SKM-1 (cell line): Measurements from ENCODE around the gene LCORL.
"Not testable (repeated sequence)": the region's sequence is repeated elsewhere in the genome, so short reads cannot be mapped to it uniquely, and the experiment has no call there.

Source experiments
- DNase-seq: peaks from one replicate; lab custom pipeline; 2025; ENCODE audit not compliant: unreplicated experiment; lab: John Stamatoyannopoulos, UW

The LCORL gene

DNA sequence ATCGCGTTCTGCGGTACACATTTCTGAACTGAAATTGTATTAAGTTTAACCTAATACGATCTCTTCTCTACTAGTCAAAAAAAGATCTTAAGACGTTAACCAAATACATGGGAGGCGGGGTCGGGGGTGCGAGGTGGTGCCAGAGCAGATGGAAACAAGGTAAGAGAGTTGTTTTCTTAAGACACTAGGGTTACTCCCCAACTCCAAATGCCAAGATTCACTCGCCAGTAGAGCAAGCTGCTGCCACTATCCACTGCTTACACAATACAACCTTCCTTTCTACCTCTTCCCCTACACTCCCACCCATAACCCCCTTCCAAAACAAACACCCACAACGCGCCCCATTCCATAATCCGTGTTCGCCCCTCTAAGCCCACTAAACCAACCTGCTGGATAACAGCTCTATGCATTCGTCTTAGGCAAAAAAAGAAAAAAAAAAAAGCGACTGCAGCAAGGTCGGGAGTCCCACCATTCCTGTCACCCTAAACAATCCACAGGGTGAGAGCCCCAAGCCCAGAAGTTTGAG, 1.3 kb downstream of the LCORL start:
- no peak for DNase-seq

DNA sequence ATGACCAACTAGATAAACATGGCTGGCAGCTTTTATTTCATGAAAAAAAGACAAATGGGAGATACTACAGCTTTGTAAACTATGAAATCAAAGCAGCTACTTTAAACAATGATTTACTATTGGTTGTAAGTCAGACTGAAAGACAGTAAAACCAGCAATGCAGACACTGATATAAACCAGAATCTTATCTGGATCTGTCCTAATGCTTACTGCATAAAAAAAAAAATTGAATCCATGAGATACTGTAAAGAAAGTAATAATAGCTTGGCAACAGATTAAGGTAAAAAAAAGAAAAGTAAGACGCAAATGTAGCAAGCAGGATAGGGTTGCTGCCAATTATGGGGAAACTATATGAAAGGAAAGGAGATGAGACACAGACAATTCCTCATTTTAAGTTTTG, 7.3 kb downstream of the LCORL start:
- DNase-seq = no peak

DNA sequence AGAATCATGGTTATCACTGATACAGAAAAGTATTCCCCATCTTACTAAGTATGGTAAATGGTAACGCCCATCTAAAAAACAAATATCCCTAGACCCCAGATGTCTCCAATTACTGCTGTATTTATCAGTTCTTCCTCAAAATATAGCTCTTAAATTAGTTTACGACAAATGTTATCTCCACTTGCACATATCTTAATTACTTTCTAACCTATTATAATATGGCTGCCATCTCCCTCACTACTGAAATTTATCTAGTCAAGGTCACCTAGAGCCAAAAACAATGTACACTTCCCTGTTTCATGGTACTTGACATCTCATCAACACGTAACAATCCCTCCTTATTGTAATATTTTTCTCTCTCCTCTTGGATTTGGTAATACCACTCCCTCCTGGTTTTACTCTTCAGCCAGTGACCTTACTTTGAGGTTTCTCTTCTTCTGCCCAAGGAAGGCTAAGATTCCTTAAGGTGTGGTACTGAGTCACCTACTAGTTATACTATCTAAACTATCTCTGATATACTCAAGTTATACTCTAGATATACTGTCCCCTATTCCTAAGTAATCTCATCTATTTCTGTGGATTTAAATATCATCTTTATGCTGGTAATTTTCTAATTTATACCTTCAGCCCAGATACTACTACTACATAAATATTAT, 8.6 kb downstream of the LCORL start:
- DNase-seq = no peak

DNA sequence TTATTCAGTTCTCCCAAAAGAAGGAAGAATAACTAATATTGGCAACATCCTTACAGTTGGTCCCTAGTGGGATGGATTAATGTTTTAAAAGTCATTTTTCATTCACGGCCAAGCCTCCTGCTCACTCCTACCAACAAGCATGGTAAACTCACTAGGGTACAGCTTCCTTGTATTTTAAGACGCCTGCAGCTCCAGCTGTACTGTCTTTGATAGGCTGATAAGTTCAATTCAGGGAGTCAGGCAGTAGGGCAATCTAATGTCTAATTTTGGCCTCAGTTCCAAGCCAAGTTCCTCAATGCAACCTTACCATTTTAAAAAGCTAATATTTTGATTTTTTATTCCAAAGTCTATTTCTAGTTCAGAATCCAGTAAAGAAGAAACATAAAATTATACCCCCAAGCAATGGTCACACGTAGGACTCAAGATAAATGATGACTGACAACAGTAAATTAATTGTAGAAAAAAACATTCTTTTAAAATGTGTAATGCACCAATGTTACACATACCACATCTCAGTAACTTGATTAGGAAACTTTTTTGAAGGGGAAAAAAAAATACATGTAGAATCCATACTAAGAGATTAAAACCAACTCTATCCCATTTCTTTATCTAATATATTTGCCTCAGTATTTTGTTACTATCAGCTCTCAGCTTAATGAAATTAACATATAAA, 9.3 kb downstream of the LCORL start:
- no peak for DNase-seq

DNA sequence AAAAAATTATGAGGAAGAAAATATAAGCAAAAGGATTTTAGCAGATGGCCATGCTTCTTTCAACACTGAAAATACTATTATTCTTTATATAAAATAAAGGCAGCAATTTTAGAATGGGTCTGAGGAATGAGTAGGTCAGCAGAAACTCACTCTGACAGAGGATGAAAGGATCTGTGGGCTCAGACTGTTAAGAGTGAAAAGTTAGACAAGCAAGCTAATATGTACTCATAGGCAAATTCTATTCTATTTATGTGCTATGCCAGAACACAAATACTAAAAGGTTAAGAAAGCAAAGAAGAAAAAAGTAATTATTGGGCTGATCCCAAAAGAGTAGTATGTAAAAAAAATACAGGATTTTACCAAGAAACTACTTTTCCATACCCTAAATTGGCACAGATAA, 13.9 kb downstream of the LCORL start:
- DNase-seq = no peak

DNA sequence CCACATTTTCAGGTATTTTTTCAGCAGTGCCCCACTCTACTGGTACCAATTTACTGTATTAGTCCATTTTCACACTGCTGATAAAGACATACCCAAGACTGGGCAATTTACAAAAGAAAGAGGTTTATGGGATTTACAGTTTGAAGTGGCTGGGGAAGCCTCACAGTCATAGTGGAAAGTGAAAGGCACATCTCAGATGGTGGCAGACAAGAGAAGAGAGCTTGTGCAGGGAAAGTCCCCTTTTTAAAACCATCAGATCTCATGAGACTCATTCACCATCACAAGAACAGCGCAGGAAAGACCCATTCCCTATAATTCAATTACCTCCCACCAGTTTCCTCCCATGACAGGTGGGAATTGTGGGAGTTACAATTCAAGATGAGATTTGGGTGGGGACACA, 15.1 kb downstream of the LCORL start:
- DNase-seq = not testable (repeated sequence)

DNA sequence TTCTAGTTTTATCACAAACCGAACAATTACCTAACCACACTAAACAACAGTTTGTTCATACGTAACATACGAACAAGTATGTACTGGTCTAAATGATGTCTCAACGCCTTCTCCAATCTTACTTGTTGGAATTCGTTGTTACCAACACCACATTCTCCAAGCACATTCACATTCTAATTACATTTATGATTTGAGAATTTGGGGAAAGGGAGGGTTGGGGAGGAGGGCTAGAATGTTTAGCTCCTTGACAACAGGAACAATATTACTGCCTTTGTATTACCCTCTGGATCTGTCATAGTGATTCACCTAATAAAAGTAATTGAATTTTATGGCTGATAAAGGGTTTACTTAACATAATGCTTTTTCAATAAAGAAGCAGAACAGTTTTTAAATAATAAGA, 24.4 kb downstream of the LCORL start:
- DNase-seq = no peak

DNA sequence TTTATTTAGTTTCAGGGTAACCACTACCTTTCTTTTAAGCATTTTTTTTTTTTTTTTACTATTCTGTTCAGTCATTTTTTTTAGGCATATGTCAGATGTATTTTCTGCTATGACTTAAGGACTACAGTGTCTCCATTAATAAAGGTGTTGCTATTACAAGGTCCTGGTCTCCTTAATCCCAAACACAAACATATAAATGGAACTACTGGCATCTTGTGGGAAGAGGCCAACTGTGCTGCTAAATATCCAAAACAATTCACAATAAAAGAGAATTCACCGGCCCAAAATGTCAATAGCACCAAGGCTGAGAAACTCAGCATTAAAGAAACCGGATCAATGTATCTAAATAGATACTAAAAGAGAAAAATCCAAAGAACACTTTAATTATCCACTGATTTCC, 26.4 kb downstream of the LCORL start:
- DNase-seq = no peak

DNA sequence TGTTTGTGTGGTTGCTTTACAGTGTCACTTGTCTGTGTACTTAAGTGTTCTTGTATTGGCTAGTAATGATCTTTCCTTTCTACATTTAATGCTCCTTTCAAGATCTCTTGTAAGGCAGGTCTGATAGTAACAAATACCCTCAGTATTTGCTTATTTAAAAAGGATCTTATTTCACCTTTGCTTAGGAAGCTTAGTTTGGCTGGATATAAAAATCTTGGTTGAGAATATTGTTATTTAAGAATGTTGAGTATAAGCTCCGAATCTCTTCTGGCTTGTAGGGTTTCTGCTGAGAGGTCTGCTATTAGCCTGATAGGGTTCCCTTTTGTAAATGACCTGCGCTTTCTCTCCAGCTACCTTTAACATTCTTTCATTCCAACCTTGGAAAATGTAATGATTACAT, 35.7 kb downstream of the LCORL start:
- DNase-seq = no peak

DNA sequence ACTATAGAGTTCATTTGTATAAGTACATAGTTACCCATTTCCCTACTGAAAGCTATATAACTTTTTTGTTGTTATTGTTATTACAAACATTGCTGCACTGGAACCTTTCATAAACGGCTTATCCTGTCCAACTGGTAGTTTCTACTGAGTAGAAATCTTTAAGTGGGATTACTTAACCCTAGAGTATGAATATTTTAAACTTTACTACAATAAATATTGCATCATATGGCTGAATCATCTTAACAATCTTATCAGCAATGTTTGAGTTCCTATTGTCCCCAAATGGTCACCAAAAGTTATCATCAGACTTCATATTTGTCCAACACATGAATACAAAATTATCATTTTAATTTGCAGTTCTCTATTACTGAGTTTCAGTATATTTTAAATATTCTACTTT, 40.5 kb downstream of the LCORL start:
- no peak for DNase-seq

DNA sequence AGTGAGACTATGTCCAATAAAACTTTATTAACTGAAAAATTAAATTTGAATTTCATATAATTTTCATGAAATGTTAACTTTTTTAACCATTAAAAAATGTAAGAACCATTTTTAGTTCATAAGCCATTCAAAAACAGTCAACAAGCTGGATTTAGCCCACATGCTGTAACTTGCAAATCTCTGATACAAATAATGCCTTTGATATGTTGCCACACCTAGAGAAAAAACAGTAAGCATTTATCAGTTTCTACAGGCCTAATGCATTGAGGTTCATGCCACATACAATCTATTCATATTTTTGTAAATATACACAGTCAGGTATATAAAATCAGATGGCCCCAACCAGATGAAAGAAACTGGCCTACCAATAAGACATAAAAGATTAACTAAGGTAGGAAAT, 52.8 kb downstream of the LCORL start:
- no peak for DNase-seq

DNA sequence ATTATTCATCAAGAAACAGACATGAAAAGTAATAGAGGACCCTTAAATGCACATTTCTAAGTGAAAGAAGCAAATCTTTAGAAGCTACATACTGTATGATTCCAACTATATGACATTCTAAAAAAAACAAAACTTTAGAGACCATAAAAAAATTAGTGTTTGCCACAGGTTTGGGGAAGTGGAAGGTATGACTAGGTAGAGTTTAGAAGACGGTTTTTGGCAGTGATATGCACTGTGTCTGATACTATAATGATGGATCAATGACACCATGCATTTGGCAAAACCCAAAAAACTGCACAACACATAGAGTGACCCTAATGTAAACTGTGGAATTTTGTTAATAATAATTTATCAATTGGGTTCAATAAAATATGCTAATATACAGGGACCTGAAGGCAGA, 54.5 kb downstream of the LCORL start:
- no peak for DNase-seq

DNA sequence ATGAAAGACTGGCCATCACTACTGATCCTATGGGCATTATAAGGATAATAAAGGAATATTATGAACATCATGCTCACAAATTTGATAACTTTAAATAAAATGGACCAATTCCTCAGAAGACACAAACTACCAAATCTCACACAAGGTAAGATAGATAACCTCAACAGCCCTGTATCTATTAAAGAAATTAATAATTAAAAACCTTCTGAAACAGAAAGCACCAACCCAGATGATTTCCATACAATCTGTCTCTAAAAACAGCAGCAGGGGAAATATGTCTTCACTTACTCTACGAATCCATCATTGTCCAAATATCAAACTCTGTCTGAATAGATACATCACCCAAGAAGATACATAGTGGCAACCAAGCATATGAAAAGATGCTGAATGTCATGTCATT, 55.2 kb downstream of the LCORL start:
- DNase-seq = no peak

DNA sequence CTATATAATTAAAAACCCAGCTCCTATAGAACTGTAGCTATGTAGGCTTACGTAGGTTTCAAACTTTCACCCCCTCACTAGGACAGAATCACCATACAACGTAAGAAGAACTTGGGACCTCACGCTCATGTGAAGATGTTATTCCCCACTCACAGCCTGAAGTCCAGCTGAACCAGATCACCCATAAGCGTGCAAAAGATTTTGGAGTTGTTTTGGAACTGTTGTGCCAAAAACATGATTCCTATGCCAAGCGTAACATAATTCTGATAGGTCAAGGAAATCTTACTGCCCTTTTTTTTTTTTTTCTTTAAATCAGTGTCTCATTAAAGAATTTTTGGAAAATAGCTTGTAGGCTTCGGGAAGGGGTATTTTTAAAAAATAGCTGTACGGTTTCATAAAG, 57.0 kb downstream of the LCORL start:
- DNase-seq = no peak

DNA sequence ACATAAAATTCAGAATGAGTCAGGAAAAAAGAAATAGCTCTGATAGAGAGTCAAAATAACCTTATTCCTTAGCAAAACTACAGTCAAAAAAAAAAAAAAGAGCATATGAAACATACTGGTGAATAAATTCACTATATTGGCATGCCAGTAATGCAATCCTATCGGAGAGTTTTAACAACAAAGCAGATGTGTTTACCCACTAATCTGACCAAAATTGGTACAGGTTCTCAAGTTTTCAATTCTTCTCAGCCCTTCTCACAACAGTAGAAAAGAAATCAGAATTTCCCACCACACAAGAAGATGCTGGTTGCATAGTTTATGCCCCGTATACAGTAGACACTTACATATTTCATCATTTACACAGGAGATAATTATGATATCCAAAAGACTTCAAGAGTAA, 59.4 kb downstream of the LCORL start:
- no peak for DNase-seq

DNA sequence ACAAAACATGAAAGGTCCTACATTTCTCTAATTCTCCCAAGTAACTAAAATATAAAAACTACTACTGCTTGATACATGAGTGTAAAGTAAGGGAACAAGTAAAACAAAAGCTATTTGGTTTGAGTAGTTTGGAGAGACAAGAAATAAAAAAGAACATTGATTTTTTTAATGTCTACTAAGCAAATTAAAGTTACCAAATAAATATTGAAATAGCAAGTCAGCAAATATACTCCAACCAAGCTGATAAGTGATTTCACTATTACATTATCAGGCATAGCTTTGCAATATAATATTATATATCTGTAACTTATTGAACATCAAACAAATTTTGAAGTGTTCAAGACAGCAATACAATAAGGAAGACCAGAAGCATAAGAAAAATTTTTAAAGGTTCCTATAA, 60.3 kb downstream of the LCORL start:
- no peak for DNase-seq

DNA sequence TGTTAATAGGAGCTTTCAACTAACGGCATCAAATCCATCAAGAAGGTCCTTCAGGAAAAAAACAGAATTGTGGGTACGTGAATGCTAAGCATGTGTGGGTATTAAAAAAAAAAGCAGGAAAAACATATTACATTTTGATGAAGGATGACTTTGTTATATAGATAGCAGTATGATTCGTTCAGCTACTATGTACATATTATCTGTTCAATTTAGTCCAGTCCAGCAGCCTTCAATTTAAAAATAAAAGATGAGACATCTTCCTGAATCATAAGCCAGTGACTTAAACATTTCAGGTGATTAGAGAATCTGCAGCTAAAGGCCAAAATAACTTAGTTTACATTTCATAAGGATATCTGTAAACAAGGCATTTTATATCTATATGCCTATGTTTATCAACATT, 63.4 kb downstream of the LCORL start:
- DNase-seq = no peak

DNA sequence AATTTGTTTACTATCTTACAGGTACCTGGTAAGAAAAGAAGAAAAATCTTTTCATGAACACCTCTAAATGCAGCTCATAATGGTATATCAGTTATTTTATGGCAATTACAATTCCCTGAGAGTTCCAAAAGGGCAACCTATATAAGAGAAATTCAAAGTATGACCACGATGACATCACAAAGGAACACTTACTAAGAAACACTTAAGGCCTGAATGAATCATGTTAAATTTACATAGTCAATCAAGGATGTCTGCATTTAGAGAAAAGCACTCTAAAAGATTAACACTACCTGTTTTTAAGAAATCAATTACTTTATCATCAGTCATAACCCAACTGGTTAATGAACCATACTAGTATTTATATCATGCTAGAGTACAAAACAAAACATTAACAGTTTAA, 63.9 kb downstream of the LCORL start:
- no peak for DNase-seq

DNA sequence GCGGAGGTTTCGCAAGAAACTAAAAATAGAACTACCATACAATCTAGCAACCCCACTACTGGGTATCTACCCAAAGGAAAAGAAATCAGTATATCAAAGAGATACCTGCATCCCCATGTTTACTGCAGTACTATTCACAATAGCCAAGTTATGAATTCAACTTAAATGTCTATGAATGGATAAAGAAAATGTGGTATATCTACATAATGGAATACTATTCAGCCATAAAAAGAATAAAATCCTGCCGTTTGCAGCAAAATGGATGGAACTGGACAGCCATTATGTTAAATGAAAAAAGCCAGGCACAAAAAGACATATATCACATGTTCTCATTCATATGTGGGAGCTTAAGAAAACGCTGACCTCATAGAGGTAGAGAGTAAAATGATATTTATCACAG, 65.3 kb downstream of the LCORL start:
- DNase-seq = no peak

DNA sequence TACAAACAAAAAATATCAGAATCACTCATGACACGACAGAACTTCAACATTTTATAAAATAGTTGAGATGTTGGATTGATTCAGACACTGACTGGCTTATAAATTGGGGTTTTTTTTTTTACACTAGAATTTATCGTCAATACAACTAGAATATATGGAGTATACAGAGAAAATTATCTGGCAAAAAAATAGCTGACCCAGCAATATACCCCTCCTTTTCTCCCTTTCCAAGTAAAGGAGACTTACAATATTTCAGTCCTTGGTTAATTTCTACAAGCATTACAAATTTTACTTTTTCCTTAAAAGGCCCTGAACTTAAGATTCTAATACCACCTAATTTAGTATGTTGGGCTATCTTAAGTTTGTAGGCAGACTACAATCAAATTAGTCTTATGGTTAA, 76.3 kb downstream of the LCORL start:
- no peak for DNase-seq

DNA sequence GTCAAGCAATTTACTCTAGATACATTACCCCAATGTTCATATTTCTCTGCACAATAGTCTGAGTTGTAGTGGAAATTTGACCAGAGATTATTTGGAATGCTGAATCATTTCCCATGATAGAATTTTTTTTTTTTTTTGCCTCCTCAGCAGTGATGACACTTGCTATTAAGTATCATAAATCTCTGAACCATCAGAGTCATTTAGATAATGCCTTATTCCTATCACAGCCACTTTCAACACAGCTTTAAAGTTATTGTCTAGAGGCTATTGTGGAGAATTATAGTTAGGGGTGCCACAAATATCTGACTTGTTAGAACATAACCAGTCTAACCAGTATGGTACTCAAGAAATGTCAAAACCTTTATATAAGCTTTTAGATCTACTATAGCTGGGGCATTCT, 79.8 kb downstream of the LCORL start:
- no peak for DNase-seq

DNA sequence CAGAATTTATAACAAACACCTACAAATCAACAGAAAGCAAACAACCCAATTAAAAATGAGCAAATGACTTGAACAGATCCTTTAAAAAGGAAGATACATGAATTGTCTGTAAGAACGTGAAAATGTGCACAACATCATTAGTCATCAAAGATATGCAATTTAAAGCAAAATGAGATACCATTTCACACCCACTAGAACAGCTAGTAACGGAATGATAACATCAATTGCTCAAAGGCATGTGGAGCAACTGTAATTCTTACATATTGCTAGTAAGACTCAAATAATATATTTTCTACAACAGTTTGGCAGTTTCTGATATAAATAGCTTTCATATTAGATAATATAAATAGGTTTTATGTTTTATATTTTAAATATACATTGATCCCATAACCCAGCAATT, 82.5 kb downstream of the LCORL start:
- no peak for DNase-seq

DNA sequence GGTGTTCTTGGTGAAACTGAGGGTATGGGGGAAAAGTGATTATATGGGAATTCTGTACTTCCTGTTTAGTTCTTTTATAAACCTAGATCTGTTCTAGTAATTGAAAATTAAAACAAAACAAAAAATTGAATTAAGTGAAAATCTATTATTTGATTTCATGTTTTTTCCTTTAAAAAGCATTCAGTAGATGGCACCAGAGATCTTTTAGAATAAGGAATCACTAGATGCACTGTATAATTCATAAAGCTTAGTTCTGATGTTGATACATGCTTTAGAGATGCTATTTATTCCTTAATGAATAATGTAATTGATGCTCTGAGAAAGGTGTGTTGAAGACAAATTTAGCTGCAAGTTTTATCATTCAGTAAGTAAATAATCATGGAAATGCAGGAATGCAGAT, 87.3 kb downstream of the LCORL start:
- DNase-seq = no peak
